NCI-H774 (cell line): Measurements from ENCODE around the gene C11orf68.
"Not testable (repeated sequence)": the region's sequence is repeated elsewhere in the genome, so short reads cannot be mapped to it uniquely, and the experiment has no call there.

Source experiments
- DNase-seq: peaks from one replicate; lab custom pipeline; 2025; lab: John Stamatoyannopoulos, UW

Gene C11orf68

DNA sequence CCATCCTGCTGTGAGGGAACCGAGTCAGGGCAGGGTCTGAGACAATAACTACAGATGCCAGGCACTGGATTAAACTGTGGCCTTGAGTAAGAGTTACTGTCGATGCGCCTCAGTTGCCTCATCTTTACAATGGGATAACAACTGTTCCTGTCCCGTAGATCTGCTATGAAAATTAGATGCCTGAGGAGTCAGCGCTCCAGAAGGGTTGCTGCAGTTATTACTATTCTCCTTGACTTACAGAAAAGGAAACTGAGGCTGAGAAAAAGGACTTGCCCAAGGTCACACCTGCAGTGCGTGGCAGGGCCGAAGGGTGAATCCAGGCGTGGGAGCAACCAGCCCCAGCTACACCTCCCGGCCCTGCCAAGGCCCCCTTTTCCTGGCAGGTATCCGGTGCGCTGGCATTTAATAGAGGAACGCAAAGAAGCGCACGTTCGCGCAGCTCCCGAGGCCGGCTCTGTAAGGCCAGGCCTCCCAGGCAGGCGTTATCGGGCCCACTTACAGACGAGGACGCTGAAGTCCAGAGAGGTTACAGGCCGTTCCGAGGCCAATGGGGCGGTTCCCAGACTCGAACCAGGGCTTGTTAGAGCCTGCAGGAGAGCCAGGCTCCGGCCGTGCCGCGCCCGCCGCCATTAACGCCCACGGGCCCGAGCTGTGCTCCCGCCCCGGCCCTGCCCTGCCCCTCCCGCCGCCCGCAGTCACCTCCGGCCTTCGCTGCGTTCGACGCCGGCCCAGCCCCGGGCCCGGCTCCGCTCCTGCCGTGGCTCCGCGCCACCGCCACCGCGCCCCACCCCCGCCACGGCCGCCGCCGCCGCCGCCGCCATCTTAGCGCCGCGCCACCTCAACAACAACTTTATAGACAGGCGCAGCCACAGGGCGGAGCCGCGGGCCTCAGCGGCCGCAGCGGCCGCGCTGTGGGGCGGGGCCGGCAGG is at the start of gene C11orf68:
C11orf68 (minus strand) TSS at position 852 of the 930 bp plus-strand sequence; CDS start at position 821, 31 bp downstream.
- DNase-seq = peak; percentile 38

DNA sequence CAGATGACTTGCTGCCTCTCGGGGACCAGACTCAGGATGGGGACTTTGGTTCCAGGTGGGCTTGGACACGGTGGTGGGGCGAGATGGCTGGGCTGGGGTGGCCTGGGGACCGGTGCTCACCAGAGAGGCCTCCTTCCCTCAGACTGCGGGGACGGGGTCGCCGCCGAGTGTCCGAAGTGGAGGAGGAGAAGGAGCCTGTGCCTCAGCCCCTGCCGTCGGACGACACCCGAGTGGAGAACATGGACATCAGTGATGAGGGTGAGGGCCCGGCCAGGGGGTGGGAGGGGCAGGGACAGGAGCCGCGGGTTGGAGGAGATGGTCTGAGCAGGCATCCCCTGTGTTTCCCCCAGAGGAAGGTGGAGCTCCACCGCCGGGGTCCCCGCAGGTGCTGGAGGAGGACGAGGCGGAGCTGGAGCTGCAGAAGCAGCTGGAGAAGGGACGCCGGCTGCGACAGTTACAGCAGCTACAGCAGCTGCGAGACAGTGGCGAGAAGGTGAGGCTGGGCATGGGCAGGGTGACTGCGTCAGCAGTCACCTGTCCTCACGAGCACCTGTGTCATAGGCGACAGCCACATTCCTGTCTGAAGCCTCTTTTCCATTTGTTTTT is 48.6 kb upstream of the C11orf68 start:
- no peak for DNase-seq

DNA sequence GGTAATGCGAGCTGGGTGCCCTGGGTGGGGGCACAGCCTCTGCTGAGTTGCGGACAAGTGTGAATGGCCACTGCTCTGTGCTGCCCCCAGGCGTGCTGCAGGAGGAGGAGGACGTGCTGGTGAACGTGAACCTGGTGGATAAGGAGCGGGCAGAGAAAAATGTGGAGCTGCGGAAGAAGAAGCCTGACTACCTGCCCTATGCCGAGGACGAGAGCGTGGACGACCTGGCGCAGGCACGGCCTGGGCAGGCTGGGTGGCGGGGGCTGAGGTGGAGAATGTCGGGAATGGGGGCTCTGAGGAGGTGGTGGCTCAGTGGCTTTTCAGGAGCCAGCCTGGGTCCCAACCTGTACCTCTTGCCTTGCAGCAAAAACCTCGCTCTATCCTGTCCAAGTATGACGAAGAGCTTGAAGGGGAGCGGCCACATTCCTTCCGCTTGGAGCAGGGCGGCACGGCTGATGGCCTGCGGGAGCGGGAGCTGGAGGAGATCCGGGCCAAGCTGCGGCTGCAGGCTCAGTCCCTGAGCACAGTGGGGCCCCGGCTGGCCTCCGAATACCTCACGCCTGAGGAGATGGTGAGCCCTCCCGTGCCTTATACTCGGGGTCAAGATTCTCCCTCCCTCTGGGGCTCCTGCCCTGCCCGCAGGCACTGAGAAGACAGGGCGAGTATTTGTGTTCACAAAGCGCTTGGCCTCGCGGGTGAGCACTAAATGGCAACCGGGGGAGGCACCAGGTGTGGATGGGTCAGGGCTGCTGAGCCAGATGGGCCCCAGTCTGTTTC is 47.3 kb upstream of the C11orf68 start:
- no peak for DNase-seq

DNA sequence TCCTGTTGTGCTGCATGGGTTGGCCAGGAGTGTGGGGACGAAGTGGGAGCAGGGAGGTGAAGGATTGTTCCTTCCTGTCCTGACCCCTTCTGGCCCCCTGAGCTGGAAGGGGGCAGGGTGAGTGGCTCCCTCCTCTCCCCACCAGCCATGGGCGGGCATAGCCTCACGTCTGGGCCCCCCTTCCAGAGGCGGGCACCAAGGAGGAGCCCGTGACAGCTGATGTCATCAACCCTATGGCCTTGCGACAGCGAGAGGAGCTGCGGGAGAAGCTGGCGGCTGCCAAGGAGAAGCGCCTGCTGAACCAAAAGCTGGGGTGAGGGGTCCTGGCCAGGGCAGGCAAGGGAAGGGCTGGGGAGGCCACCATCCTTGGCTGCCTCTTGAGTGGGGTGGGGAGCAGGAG is 46.0 kb upstream of the C11orf68 start:
- DNase-seq = no peak

DNA sequence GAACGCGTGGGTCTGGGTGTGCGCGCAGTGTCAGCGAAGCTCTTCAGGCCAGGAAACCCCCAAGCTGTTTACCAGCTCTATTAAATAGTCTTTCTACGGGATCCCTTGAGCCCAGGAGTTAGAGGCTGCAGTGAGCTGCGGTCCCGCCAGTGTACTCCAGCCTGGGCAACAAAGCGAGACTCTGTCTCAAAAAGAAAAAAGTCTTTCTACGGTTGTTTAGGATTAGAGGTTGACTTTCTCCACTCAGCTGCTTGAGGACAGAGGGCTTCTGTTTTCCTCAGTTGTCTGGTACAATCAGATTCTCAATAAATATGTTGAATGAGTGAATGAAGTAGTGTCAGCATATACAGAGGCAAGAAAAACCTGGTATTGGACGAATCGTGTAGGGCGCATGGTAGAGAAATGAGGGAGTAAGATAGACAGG is 43.3 kb upstream of the C11orf68 start:
- no peak for DNase-seq

DNA sequence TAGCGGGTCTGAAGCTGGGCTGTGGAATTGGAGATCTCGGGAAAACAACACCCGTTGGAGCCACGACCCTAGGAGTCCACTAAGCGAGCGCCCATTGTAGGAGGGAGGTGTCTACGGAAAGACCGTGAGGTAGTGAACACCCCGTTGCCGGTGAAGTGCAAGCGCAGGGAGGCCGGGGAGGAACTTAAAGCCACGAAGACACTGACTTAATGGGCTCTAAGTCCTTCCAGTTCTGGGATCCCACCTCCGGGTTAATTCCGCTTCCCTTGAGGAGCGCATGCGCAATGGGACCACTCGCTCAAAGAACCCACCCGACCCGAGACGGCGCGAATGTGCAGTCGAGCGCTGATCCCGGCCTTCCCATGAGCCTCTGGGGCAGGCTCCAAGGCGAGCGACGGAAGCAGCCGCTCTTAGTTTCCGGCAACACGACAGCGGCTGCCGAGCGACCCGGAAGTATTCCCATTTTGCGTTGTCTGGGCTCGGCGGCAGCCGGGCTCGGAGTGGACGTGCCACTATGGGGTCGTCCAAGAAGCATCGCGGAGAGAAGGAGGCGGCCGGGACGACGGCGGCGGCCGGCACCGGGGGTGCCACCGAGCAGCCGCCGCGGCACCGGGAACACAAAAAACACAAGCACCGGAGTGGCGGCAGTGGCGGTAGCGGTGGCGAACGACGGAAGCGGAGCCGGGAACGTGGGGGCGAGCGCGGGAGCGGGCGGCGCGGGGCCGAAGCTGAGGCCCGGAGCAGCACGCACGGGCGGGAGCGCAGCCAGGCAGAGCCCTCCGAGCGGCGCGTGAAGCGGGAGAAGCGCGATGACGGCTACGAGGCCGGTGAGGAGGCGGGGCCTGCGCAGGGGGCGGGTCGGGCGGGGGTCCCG is 42.6 kb upstream of the C11orf68 start, which contains the start of gene SART1:
SART1 (plus strand) TSS at position 468 of the 874 bp plus-strand sequence; CDS start at position 515, 47 bp downstream.
- peak; percentile 98 for DNase-seq

DNA sequence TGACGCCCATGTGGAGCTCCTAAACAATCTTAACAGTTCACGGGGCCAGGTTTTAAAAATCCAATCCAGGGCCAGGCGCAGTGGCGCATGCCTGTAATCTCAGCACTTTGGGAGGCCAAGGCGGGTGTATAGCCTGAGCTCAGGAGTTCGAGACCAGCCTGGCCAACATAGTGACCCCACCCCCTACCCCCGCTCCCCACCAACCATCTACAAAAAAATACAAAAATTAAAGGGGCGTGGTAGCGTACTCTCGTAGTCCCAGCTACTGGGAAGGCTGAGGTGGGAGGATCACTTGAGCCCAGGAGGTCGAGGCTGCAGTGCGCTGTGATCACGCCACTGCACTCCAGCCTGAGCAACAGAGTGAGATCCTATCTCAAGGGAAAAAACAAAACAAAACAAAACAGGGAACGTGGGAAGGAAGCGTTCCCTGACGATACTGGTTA is 42.0 kb upstream of the C11orf68 start:
- no peak for DNase-seq

DNA sequence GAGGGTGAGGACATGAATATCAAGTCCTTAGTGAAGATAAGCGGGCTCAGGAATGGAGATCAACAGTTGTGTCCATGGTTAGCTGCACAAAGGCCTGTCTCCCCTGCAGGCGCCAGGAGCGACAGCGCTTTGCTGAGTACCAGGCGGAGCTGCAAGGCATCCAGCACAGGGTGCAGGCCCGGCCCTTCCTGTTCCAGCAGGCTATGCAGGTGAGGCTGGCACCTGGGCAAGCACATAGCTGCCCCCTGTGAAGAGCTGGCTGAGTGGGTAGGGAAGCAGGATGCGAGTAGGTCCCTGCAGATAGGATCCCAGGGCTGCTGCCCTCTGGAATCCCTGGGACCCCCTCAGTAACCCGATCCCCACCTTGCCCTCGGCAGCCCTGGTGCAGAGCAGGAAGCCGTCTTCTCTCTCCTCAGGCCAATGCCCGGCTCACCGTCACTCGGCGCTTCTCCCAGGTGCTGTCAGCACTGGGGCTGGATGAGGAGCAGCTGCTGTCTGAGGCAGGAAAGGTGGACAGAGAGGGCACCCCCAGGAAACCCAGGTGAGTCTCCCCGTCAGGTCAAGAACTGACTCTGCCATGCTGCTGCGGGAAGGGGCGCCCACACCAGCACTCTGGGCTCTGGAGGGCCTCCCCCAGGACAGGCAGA is 40.0 kb upstream of the C11orf68 start:
- DNase-seq = no peak

DNA sequence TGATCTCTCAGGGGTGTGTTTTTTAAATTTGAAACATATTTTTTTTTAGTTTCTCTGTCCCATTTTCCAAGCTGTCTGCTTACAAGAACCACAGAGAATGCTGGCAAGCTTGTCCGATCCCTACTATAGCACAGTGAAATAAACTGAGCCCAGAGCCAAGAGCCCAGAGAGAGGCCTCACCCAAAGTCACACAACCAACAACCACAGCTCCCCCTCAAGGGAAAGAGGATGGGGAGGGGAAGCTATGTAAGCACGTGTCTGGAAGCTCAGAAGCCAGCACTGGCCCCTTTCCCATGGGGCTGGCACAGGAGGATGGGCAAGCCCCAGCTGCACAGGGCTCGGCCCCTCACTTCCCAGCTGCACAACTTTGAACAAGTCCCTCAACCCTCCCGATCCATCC is 39.4 kb upstream of the C11orf68 start:
- no peak for DNase-seq

DNA sequence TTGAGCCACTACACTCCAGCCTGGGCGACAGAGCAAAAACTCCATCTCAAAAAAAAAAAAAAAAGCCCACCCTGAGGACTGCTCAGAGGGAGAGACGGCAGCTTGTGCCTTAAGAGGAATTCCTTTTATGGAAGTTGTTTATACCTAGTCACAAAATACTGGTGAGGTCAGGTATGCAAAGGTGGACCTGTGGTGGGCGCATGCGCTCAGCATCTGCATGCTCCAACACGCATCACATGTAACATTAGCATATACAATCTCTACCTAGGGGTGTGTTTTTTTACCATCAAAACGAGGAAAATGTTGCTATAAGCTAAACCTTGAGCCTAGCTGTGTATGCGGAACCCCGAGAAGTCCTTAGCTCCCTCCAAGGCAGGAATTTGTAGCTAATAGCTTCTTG is 35.9 kb upstream of the C11orf68 start:
- DNase-seq = no peak

DNA sequence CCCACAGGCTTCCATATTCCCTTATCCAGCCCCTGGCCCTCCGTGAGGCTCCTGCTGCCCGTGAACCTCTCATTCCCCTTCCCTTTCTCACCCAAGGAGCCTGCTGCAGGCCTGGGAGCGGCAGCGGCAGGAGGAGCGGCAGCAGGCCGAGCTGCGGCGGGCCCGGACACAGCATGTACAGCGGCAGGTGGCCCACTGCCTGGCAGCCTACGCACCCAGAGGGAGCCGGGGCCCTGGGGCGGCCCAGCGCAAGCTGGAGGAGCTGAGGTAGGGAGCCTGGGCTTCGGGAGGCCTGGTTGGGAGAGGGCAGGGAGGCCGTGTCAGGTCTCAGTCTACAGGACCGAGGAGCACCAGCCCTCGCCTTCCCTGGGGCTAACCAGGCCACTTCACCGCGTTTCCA is 34.6 kb upstream of the C11orf68 start:
- DNase-seq = no peak

DNA sequence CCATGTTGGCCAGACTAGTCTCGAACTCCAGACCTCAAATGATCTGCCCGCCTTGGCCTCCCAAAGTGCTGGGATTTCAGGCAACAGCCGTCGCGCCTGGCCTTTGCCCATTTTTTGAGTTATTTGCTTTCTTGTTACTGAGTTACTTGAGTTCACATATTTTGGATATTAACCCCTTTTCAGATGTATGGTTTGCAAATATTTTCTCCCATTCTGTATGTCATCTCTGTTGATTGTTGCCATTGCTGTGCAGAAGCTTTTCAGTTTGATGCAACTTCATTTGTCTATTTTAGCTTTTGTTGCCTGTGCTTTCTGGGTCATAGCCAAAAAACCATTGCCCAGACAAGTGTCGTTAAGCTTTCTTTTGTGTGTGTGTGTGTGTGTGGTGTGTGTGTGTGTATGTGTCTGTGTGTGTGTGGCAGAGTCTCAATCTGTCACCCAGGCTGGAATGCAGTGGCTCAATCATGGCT is 33.2 kb upstream of the C11orf68 start:
- no peak for DNase-seq

DNA sequence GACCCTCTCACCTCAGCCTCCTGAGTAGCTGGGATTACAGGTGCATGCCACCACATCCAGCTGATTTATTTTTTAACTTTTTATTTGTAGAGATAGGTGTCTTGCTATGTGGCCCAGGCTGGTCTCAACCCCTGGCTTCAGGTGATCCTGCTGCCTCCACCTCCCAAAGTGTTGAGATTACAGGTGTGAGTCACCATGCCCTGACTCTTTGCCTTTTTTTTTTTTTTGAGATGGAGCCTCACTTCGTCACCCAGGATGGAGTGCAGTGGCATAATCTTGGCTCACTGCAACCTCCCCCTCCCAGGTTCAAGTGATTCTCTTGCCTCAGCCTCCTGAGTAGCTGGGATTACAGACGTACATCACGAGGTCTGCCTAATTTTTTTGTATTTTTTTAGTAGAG is 32.8 kb upstream of the C11orf68 start:
- not testable (repeated sequence) for DNase-seq

DNA sequence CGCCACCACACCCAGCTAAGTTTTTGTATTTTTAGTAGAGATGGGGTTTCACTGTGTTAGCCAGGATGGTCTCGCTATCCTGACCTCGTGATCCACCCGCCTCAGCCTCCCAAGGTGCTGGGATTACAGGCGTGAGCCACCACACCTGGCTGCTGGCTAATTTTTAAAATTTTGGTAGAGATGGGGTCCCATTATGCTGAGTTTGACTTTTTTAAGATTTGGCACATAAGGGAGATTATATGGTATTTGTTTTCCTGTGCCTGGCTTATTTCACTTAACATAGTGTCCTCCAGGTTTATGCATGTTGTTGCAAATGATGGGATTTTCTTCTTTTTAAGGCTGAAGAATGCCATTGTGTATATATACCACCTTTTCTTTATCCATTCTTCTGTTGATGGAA is 31.8 kb upstream of the C11orf68 start:
- DNase-seq = not testable (repeated sequence)

DNA sequence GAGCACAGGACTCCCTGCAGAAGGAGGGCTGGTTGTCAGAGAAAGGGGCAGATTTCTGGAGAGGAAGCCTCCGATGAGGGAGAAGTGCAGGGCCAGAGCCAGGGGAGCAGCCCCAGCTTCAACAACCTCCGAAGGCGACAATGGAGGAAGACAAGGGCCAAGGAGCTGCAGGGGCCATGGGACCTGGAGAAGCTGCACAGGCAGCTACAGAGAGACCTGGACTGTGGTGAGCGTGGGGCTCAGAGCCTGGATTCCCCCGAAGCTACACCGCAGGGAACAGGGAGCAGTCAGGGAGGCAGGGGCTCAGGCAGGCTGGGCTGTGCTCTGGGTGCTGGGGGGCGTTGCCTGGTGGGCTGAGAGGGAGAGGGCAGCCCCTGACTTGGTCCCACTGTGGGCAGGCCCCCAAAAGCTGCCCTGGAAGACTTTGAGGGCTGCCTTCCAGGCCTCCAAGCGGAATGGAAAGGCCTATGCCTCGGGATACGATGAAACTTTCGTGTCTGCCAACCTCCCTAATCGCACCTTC is 28.8 kb upstream of the C11orf68 start:
- DNase-seq = no peak

DNA sequence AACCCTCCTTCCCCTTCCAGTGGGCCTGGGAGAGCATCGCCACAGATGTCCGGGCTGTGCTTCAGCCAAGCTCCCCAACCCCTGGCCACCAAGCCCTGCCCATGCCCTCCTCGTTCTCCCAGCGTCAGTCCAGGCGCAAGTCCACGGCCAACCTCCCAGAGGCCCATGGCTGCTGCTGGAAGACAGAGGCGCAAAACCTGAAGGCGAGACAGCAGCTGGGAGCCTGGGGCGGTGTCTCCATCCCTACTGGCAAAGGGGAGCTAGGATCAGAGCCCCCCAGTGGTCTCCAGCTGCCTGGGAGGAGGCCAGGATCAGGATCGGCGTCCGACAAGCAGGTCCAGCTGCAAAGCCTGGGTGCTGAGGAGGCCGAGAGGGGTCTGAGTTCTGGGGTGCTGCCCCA is 28.3 kb upstream of the C11orf68 start:
- DNase-seq = no peak

DNA sequence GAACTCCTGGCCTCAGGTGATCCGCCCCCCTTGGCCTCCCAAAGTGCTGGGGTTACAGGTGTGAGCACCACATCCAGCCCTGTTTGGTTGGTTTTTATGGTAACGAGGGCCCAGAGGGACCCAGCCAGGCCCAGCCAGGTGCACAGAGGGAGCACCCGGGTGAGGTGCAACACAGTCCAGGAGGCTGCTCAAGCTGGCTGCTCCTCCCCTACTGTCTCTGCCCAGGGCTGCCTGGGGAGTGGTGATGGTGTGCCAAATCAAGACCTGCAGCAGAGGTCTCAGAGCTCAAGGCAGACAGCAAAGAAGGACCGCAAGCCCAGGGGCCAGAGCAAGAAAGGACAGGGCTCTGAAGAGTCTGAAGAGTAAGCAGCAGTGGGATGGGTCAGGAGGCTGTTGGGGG is 27.8 kb upstream of the C11orf68 start:
- DNase-seq = no peak

DNA sequence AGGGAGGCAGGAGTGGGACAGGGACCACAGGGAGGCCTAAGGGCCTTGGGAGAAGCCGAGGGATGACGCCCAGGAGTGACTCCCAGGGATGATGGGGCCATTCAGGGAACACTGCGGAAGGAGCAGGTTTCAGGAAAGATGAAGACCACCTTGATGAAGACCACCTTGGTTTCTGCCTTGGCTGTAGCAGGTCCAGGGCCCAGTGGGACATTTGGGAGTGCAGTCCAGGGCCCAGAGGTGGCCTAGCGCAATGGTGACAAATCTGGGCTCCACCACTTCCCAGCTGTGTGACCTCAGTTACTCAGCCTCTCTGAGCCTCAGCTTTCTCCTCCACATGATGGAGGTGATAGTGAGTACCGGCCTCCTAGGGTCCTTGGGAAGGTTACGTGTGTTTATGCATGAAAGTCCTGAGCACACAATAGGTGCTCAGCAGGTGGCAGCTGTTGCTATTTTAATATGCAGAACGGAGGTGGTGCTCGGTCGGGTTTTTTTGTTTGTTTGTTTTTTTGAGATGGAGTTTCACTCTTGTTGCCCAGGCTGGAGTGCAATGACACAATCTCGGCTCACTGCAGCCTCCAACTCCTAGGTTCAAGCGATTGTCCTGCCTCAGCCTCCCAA is 27.2 kb upstream of the C11orf68 start:
- no peak for DNase-seq

DNA sequence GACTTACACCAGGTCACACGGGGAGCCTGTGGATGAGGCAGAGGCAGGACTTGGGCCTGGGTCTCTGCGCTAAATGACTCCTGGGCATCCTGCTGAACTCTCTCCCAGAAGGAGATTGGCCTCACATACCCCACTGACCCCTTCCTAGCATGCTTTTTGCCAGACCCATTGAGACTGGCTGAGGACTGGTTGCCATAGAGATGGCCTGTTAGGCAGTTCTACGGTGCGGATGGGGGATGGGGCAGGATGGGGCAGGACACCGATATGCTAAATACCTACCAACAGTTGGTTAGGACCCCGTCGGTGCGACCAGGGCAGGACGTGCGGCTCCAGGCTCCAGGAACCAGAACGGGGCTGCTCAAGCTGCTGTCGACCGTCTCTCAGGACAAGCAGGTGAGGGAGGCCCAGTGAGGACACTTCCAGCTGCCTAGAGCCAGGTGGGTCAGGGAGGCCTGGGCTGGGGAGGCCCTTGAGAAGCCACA is 26.6 kb upstream of the C11orf68 start, which contains the start of gene TSGA10IP:
TSGA10IP (plus strand) TSS at position 51 of the 482 bp plus-strand sequence; CDS start at position 247, 196 bp downstream.
- DNase-seq = no peak

DNA sequence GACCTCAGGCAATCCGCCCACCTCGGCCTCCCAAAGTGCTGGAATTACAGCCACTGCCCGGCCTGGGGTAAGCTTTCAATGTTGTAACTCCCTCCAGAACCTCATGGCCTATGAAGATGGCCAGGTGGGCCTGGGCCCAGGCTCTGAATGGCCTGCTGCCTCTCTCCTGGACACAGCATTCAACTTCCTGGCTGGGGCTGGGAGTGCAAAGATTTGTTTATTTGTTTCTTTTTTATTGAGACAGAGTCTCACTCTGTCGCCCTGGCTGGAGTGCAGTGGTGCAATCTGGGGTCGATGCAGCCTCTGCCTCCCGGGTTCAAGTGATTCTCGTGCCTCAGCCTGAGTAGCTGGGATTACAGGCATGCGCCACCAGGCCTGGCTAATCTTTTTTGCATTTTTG is 25.9 kb upstream of the C11orf68 start:
- no peak for DNase-seq
